Astrocyte (in vitro differentiated cells and primary cell): ENCODE data around the gene TMEM114. TPM values are rescaled to one million over a fixed set of nuclear protein-coding genes. Genes with fewer than 3 reads are reported as not detected.

Experiments used
- DNase-seq: peaks from one replicate; pipeline ENCODE4 v3.0.0-alpha.2; 2010; ENCODE audit warnings: low read depth
- FAIRE-seq: peaks from 2 replicates; lab custom pipeline; 2011; peaks lifted over from hg19 to GRCh38; lab: Jason Lieb, UNC
- H2AFZ ChIP-seq: 2 replicates; pipeline ENCODE4 v1.6.0; 2012; ENCODE audit warnings: low read depth, low read length, inconsistent platforms
- H3K27ac ChIP-seq: 2 replicates; pipeline ENCODE4 v1.5.1; 2011; ENCODE audit warnings: low read depth, low read length, inconsistent platforms
- H3K27me3 ChIP-seq: 2 replicates; pipeline ENCODE4 v1.6.0; 2011; ENCODE audit warnings: low read length, inconsistent platforms; ENCODE audit not compliant: insufficient read depth
- H3K36me3 ChIP-seq: 2 replicates; pipeline ENCODE4 v1.5.1; 2011; ENCODE audit warnings: low read length, inconsistent platforms; ENCODE audit not compliant: insufficient read depth
- H3K4me1 ChIP-seq: 2 replicates; pipeline ENCODE4 v1.5.1; 2011; ENCODE audit warnings: low read length, inconsistent platforms; ENCODE audit not compliant: insufficient read depth
- H3K4me2 ChIP-seq: 2 replicates; pipeline ENCODE4 v1.6.0; 2012; ENCODE audit warnings: low read length, inconsistent platforms
- H3K4me3 ChIP-seq: 2 replicates; pipeline ENCODE4 v1.5.1; 2011; ENCODE audit warnings: low read depth, mild to moderate bottlenecking, low read length, inconsistent platforms; ENCODE audit not compliant: insufficient read depth
- H3K79me2 ChIP-seq: 2 replicates; pipeline ENCODE4 v1.6.0; 2012; ENCODE audit warnings: mild to moderate bottlenecking, low read length, inconsistent platforms; ENCODE audit not compliant: insufficient read depth
- H3K9ac ChIP-seq: 2 replicates; pipeline ENCODE4 v1.6.0; 2012; ENCODE audit warnings: mild to moderate bottlenecking, low read length, inconsistent platforms
- H3K9me3 ChIP-seq: 2 replicates; pipeline ENCODE4 v1.5.1; 2012; ENCODE audit warnings: low read depth, mild to moderate bottlenecking, low read length, inconsistent platforms; ENCODE audit not compliant: insufficient read depth
- H4K20me1 ChIP-seq: 2 replicates; pipeline ENCODE4 v1.6.0; 2012; ENCODE audit warnings: low read length, inconsistent platforms; ENCODE audit not compliant: insufficient read depth
- H3K27ac Mint-ChIP-seq: one replicate; pipeline ENCODE4 v1.8.0; 2021; ENCODE audit warnings: mild to moderate bottlenecking, mixed read lengths; ENCODE audit not compliant: unreplicated experiment
- H3K27me3 Mint-ChIP-seq: one replicate; pipeline ENCODE4 v1.8.0; 2021; ENCODE audit warnings: low read depth, mixed read lengths; ENCODE audit not compliant: unreplicated experiment
- H3K36me3 Mint-ChIP-seq: one replicate; pipeline ENCODE4 v1.8.0; 2021; ENCODE audit warnings: low read depth, mixed read lengths; ENCODE audit not compliant: unreplicated experiment
- H3K4me1 Mint-ChIP-seq: one replicate; pipeline ENCODE4 v1.8.0; 2021; ENCODE audit warnings: low read depth, mixed read lengths; ENCODE audit not compliant: unreplicated experiment
- H3K4me3 Mint-ChIP-seq: one replicate; pipeline ENCODE4 v1.8.0; 2021; ENCODE audit warnings: mild to moderate bottlenecking, moderate library complexity, mixed read lengths; ENCODE audit not compliant: unreplicated experiment
- H3K9me3 Mint-ChIP-seq: one replicate; pipeline ENCODE4 v1.8.0; 2021; ENCODE audit warnings: mild to moderate bottlenecking, mixed read lengths; ENCODE audit not compliant: unreplicated experiment
- CTCF ChIP-seq: IDR thresholded peaks from 2 replicates; pipeline ENCODE4 v1.5.1; 2011; ENCODE audit warnings: low read depth, mild to moderate bottlenecking, inconsistent platforms, low read length, moderate library complexity; ENCODE audit not compliant: insufficient read depth
- EZH2 ChIP-seq: IDR thresholded peaks from 2 replicates; pipeline ENCODE4 v1.6.1; 2012; ENCODE audit warnings: mild to moderate bottlenecking, low read length, inconsistent platforms; ENCODE audit not compliant: insufficient read depth
- total RNA-seq: library from RNA; stranded (reverse); gene quantifications from 2 replicates; pipeline ENCODE4 v1.2.1, GENCODE V29; 2021

The TMEM114 gene
- total RNA-seq, 1 donor from 2014 or later, result not detected

- Histone ChIP-seq H3K9me3 (peaks cover 3% of the 10 kb centered on the region), H3K4me1 (no peaks in the 10 kb centered on the region), H3K79me2 (no peaks in the 10 kb centered on the region), H4K20me1 (no peaks in the 10 kb centered on the region), H3K9ac (no peak overlapping the region), H3K27ac (no peak overlapping the region), H3K4me3 (no peak overlapping the region), H2AFZ (no peak overlapping the region), H3K4me2 (no peak overlapping the region), H3K27me3 (peaks cover 40% of the 10 kb centered on the region), H3K36me3 (no peaks in the 10 kb centered on the region)
- DNase-seq, result no peak
- TF ChIP-seq CTCF (no peak), EZH2 (no peak)
- Mint-ChIP-seq H3K36me3 (no peaks in the 10 kb centered on the region), H3K4me1 (peaks cover 2% of the 10 kb centered on the region), H3K4me3 (no peak overlapping the region), H3K27me3 (peaks cover 26% of the 10 kb centered on the region), H3K27ac (peak overlapping the region; percentile 50), H3K9me3 (no peaks in the 10 kb centered on the region)
- no peak for FAIRE-seq
Observed at GRCh38 chr16:8588682-8589056, 1.6 kb downstream of the TMEM114 start.

- H3K27me3 Mint-ChIP-seq, result peaks cover 26% of the 10 kb centered on the region
- no peaks in the 10 kb centered on the region for H3K36me3 Mint-ChIP-seq
- no peaks in the 10 kb centered on the region for H4K20me1 ChIP-seq
- DNase-seq, result no peak
- H3K9ac ChIP-seq, result no peak overlapping the region
- H3K9me3 Mint-ChIP-seq, result no peaks in the 10 kb centered on the region
- H3K36me3 ChIP-seq, result no peaks in the 10 kb centered on the region
- peaks cover 38% of the 10 kb centered on the region for H3K27me3 ChIP-seq
- peaks cover 3% of the 10 kb centered on the region for H3K9me3 ChIP-seq
- FAIRE-seq, result no peak
- TF ChIP-seq CTCF (no peak), EZH2 (no peak)
- H3K79me2 ChIP-seq, result no peaks in the 10 kb centered on the region
- H3K4me3 Mint-ChIP-seq, result no peak overlapping the region
- H2AFZ ChIP-seq, result no peak overlapping the region
- H3K4me1 Mint-ChIP-seq, result peaks cover 13% of the 10 kb centered on the region
- no peak overlapping the region for H3K27ac Mint-ChIP-seq
- H3K4me2 ChIP-seq, result no peak overlapping the region
- H3K4me3 ChIP-seq, result no peak overlapping the region
- no peak overlapping the region for H3K27ac ChIP-seq
- H3K4me1 ChIP-seq, result no peaks in the 10 kb centered on the region
Observed at GRCh38 chr16:8587065-8587464, 3.2 kb downstream of the TMEM114 start.

GRCh38 chr16:8585857-8586256 is 4.5 kb downstream of the TMEM114 start:
- H4K20me1 ChIP-seq, result no peaks in the 10 kb centered on the region
- no peaks in the 10 kb centered on the region for H3K36me3 ChIP-seq
- H3K9me3 ChIP-seq, result peaks cover 1% of the 10 kb centered on the region
- peaks cover 38% of the 10 kb centered on the region for H3K27me3 ChIP-seq
- DNase-seq (no peak), FAIRE-seq (no peak)
- no peak overlapping the region for H3K9ac ChIP-seq
- H3K4me3 ChIP-seq, result no peak overlapping the region
- Mint-ChIP-seq H3K4me1 (peaks cover 16% of the 10 kb centered on the region), H3K4me3 (no peak overlapping the region), H3K27ac (no peak overlapping the region), H3K27me3 (peaks cover 26% of the 10 kb centered on the region), H3K9me3 (no peaks in the 10 kb centered on the region), H3K36me3 (no peaks in the 10 kb centered on the region)
- no peaks in the 10 kb centered on the region for H3K4me1 ChIP-seq
- H3K79me2 ChIP-seq, result no peaks in the 10 kb centered on the region
- TF ChIP-seq CTCF (no peak), EZH2 (no peak)
- H3K4me2 ChIP-seq, result no peak overlapping the region
- H3K27ac ChIP-seq, result no peak overlapping the region
- no peak overlapping the region for H2AFZ ChIP-seq
